ENCODE results near the gene RPL7L1. TPM values are rescaled to one million over a fixed set of nuclear protein-coding genes. Genes with fewer than 3 reads are reported as not detected.
A peak's percentile ranks its signal among the peaks of the same experiment; 100 is the strongest.

RPL7L1 gene
- total RNA-seq = 100 to 1,000 TPM in 1 of 4 donors, 10 to 100 TPM in 3; 61.1 to 106 (median 87.9) TPM

DNA sequence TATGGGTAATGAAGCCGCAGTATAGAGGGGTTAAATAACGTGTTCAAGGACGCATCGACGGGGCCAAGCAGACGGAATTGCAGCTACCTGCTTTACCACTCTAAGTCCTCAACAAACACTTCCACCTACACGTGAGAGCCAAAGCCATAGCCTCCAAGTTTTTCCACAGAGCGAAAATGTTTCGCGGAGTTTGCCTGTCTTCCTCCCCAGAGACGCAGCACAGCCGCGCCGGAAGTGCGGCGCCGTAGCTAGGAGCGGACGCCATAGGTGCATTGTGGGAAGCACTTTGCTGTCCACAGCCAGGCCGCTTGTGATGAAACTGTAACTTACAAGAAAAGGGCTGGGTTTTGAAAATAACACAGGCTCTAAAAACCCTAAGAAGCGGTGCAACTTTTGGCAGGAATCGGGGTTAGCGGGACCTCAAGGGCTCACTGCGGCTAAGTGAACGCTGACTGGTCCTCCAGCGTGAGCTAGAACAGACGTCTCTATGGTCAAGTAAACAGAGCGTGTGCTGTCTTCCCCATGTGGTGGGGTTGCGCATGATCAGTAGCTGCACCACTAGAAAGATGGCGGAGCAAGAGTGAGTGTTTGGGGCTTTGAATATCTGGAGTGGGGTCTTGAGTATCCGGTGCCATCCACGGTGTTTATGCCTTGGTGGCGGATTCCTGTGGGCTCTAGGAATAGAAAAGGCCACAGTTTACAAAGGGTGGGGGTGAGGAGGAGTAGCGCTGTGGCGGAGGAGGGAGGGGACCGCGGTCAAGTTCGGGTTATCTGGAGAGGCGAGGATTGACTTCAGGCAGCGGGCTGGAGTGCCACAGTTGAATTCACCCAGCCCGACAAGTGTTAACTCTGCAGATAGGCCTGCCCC lies at the start of gene RPL7L1:
Gene RPL7L1 (plus strand): TSS at position 245 of the 868 bp plus-strand sequence. CDS start 295 bp downstream, at position 540.
- Histone ChIP-seq H3K9me3 (no peaks in the 10 kb centered on the region), H3K27me3 (no peaks in the 10 kb centered on the region), H3K4me3 (peak within 1 kb of the TSS; percentile 64 to 68), H3K36me3 (peaks cover 6 to 32% of the 10 kb centered on the region in 2 donors), H3K4me1 (peaks cover 0 to 48% (median 10%) of the 10 kb centered on the region in 3 donors), H3K27ac (peak within 1 kb of the TSS; percentile 88 to 99 (median 94))
- peak in 2 of 4 experiments; percentile 55 to 61 for TF ChIP-seq CTCF (IDR thresholded peaks at IDR 0.05)
- TF ChIP-seq POLR2A (IDR thresholded peaks at IDR 0.05) = peak; percentile 37 to 51
- TF ChIP-seq POLR2AphosphoS5 (IDR thresholded peaks at IDR 0.05) = peak; percentile 81
- TF ChIP-seq EP300 (IDR thresholded peaks at IDR 0.05) = no peak
- peak; percentile 95 for ATAC-seq
- WGBS, 2 donors (ENCODE audit: low coverage in 1 of 2) = 0% methylated on average over 15 to 19 of the region's 41 CpGs

DNA sequence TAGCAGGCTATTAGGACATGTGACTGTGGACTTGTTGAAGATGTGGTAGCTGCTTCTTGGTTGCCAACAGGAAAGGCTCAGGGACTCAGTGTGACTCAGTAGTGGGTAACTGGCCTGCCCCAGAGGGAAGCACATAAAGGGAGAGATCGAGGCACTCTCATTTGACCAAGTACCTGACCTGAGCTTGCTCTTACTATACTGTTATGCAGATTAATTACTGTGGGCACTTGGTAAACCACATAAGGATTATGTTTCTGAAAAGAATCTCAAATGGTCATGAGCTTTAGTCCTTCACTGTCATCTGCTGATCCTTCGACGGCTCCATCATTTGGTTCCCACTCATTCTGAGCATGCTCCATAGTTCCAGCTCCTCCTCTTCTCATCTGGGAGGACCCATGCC lies 48.2 kb upstream of the RPL7L1 start:
- Histone ChIP-seq H3K4me3 (no peak overlapping the region), H3K36me3 (peaks cover 0 to 86% of the 10 kb centered on the region in 2 donors), H3K4me1 (peaks cover 0 to 10% (median 0%) of the 10 kb centered on the region in 3 donors), H3K9me3 (no peaks in the 10 kb centered on the region), H3K27me3 (no peaks in the 10 kb centered on the region), H3K27ac (no peak overlapping the region)
- 92 to 97% methylated on average over 3 of the region's 3 CpGs for WGBS, 2 donors (ENCODE audit: low coverage in 1 of 2)
- TF ChIP-seq EP300 (IDR thresholded peaks at IDR 0.05) (no peak), POLR2AphosphoS5 (IDR thresholded peaks at IDR 0.05) (no peak)
- ATAC-seq = no peak

DNA sequence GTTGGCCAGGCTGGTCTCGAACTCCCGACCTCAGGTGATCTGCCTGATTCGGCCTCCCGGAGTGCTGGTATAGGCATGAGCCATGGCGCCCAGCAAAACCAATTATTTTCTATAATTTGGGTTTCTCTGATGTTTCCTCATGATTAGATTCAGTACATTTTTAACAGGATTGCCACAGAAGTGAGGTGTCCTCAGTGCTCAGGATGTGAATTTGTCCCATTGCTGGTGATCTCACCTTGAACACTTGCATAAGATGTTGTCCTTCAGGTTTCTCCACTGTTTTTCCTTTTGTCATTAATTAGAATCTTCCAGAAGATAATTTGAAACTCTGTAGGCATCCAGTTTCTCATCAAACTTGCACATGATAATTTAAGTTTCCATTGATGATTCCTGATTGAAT lies 45.4 kb upstream of the RPL7L1 start:
- 98% methylated on average over 5 of the region's 5 CpGs; no CpG with 5 or more reads in 1 of the 2 donors for WGBS, 2 donors (ENCODE audit: low coverage in 1 of 2)
- ATAC-seq = no peak
- no peak for TF ChIP-seq CTCF (IDR thresholded peaks at IDR 0.05)
- TF ChIP-seq EP300 (IDR thresholded peaks at IDR 0.05) = no peak
- TF ChIP-seq POLR2A (IDR thresholded peaks at IDR 0.05) = no peak
- no peak for TF ChIP-seq POLR2AphosphoS5 (IDR thresholded peaks at IDR 0.05)
- Histone ChIP-seq H3K4me3 (no peak overlapping the region), H3K4me1 (peaks cover 0 to 10% (median 0%) of the 10 kb centered on the region in 3 donors), H3K27me3 (no peaks in the 10 kb centered on the region), H3K36me3 (peaks cover 0 to 76% of the 10 kb centered on the region in 2 donors), H3K27ac (no peak overlapping the region), H3K9me3 (no peaks in the 10 kb centered on the region)

DNA sequence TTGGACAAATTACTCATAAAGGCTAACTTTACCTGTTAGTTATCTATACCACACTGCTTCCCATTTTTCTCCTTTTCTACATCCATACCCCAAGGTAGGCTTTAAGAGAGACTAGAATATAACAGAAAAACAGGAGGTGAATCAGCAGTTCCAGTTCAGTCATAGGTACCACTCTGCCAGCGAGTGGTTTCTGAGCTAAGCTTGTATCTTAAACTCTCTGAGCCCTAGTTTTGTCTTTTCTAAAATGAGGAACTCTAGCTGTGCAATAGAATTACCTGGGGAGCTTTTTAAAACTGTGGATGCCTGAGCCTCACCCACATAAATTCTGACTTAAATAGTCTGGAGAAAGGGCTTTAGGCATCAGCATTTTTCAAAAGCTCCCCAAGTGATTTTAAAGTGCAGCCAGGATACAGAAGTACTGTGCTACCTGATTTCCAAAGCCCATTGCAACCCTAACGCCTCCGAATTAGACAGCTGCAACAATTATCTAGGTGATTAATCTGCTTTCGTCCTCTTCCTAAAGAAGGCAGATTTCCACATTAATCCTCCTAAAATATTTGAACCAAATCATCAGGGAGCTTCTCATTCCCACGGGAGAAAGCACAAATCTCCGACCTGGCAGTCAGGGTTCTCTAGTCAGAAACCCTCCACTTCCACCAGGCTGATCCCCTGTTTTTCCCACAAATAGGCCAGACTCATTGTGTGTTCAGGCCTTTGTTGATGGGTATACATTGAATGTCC lies 37.4 kb upstream of the RPL7L1 start:
- no peak for TF ChIP-seq CTCF (IDR thresholded peaks at IDR 0.05)
- TF ChIP-seq POLR2A (IDR thresholded peaks at IDR 0.05) = no peak
- TF ChIP-seq POLR2AphosphoS5 (IDR thresholded peaks at IDR 0.05) = no peak
- no peak for TF ChIP-seq EP300 (IDR thresholded peaks at IDR 0.05)
- Histone ChIP-seq H3K4me3 (no peak overlapping the region), H3K27ac (no peak overlapping the region), H3K4me1 (no peaks in the 10 kb centered on the region), H3K27me3 (no peaks in the 10 kb centered on the region), H3K36me3 (peaks cover 0 to 36% of the 10 kb centered on the region in 2 donors), H3K9me3 (no peaks in the 10 kb centered on the region)
- 75 to 83% methylated on average over 6 of the region's 6 CpGs for WGBS, 2 donors (ENCODE audit: low coverage in 1 of 2)
- ATAC-seq = no peak

DNA sequence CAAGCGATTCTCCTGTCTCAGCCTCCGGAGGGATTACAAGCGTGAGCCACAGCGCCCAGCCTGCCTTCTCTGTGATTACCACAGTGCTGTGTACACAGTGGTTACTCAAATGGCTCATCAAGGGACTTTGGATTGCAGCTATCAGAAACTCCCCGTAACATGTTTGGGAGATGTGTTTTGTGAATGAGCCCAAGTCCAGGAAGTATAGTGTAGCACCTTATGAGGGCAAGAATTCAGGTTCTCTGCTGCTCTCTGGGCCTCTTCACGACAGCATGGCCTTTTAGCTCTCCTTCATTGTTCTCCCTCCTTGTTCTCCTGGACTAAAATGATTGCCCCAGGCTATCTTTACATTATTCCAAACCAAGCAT lies 34.1 kb upstream of the RPL7L1 start:
- no peaks in the 10 kb centered on the region for H3K27me3 ChIP-seq
- no peak for TF ChIP-seq CTCF (IDR thresholded peaks at IDR 0.05)
- TF ChIP-seq EP300 (IDR thresholded peaks at IDR 0.05) = no peak
- no peak for TF ChIP-seq POLR2AphosphoS5 (IDR thresholded peaks at IDR 0.05)
- TF ChIP-seq POLR2A (IDR thresholded peaks at IDR 0.05) = no peak
- WGBS, 2 donors (ENCODE audit: low coverage in 1 of 2) = 100% methylated on average over 2 of the region's 6 CpGs
- no peak overlapping the region for H3K27ac ChIP-seq
- H3K4me3 ChIP-seq = no peak overlapping the region
- H3K9me3 ChIP-seq = no peaks in the 10 kb centered on the region
- ATAC-seq = no peak
- H3K4me1 ChIP-seq = no peaks in the 10 kb centered on the region
- peaks cover 0 to 26% of the 10 kb centered on the region in 2 donors for H3K36me3 ChIP-seq
